Liver (tissue), 9 donors: ENCODE data around the gene AGPAT3. TPM values are rescaled to one million over a fixed set of nuclear protein-coding genes. Genes with fewer than 3 reads are reported as not detected.

Source experiments
- DNase-seq: peaks from one replicate; pipeline ENCODE4 v3.0.0-alpha.2; 2017; ENCODE audit warnings: low spot score
- H3K27ac ChIP-seq, 2 donors: one replicate each; pipeline ENCODE4 v1.7.0; 2013; ENCODE audit warnings: inconsistent platforms in 2 of 2, low read length in 2 of 2, control low read depth in 1 of 2, low read depth in 1 of 2, mild to moderate bottlenecking in 1 of 2
- H3K27me3 ChIP-seq, 4 donors: one replicate each; pipeline versions ENCODE4 v1.6.1 to v1.7.0; 2013; ENCODE audit warnings: low read length in 3 of 4, inconsistent platforms in 1 of 4, mild to moderate bottlenecking in 1 of 4, moderate library complexity in 1 of 4; ENCODE audit not compliant: control insufficient read depth in 4 of 4, insufficient read depth in 4 of 4
- H3K36me3 ChIP-seq, 4 donors: one replicate each; pipeline versions ENCODE4 v1.6.1 to v1.7.0; 2013; ENCODE audit warnings: low read length in 3 of 4, mild to moderate bottlenecking in 3 of 4, low read depth in 1 of 4, moderate library complexity in 1 of 4; ENCODE audit not compliant: control insufficient read depth in 4 of 4, insufficient read depth in 3 of 4
- H3K4me1 ChIP-seq, 4 donors: one replicate each; pipeline versions ENCODE4 v1.6.1 to v1.7.0; 2013; ENCODE audit warnings: low read length in 3 of 4, mild to moderate bottlenecking in 3 of 4, moderate library complexity in 1 of 4; ENCODE audit not compliant: control insufficient read depth in 4 of 4, insufficient read depth in 4 of 4
- H3K4me3 ChIP-seq, 3 donors: one replicate each; pipeline versions ENCODE4 v1.6.1 to v1.7.0; 2013; ENCODE audit warnings: low read length in 3 of 3, control low read depth in 1 of 3, low read depth in 1 of 3, mild to moderate bottlenecking in 1 of 3
- H3K9ac ChIP-seq, 2 donors: one replicate each; pipeline ENCODE4 v1.7.0; 2013; ENCODE audit warnings: low read length in 2 of 2, mild to moderate bottlenecking in 2 of 2, moderate library complexity in 2 of 2, control low read depth in 1 of 2, low read depth in 1 of 2
- H3K9me3 ChIP-seq, 4 donors: one replicate each; pipeline versions ENCODE4 v1.6.1 to v1.7.0; 2013; ENCODE audit warnings: low read length in 3 of 4; ENCODE audit not compliant: control insufficient read depth in 4 of 4
- ATF3 ChIP-seq: IDR thresholded peaks from 2 replicates; pipeline ENCODE4 v1.6.1; 2016; ENCODE audit warnings: antibody characterized with exemption
- CTCF ChIP-seq: fragments of 150-350 bp; IDR thresholded peaks from 2 replicates; pipeline ENCODE4 v1.5.1; 2017; ENCODE audit warnings: improper control_type of control experiment, low read depth, low read length; ENCODE audit not compliant: missing input control
- EGR1 ChIP-seq, 2 donors: IDR thresholded peaks; 2 replicates each; pipeline ENCODE4 v1.6.1; 2016 to 2018; ENCODE audit warnings: antibody characterized with exemption in 2 of 2, low read depth in 2 of 2
- FOXA1 ChIP-seq: IDR thresholded peaks from 2 replicates; pipeline ENCODE4 v1.6.1; 2016; ENCODE audit warnings: antibody characterized with exemption
- FOXA2 ChIP-seq: IDR thresholded peaks from 2 replicates; pipeline ENCODE4 v1.6.1; 2016; ENCODE audit warnings: antibody characterized with exemption
- GABPA ChIP-seq, 2 donors: IDR thresholded peaks in 1 of 2; conservative IDR thresholded peaks in 1 of 2; 2 replicates each; pipeline ENCODE4 v1.6.1; 2016; ENCODE audit warnings: antibody characterized with exemption in 2 of 2, mild to moderate bottlenecking in 1 of 2, moderate library complexity in 1 of 2
- HNF4A ChIP-seq, 2 donors: conservative IDR thresholded peaks; 2 replicates each; pipeline ENCODE4 v1.6.1; 2016; ENCODE audit warnings: antibody characterized with exemption in 2 of 2, mild to moderate bottlenecking in 2 of 2
- HNF4G ChIP-seq: IDR thresholded peaks from 2 replicates; pipeline ENCODE4 v1.6.1; 2016; ENCODE audit warnings: antibody characterized with exemption
- JUND ChIP-seq, 2 donors: IDR thresholded peaks; 2 replicates each; pipeline ENCODE4 v1.6.1; 2016; ENCODE audit warnings: antibody characterized with exemption in 2 of 2
- MAX ChIP-seq: IDR thresholded peaks from 2 replicates; pipeline ENCODE4 v1.6.1; 2016; ENCODE audit warnings: antibody characterized with exemption
- NR2F2 ChIP-seq: IDR thresholded peaks from 2 replicates; pipeline ENCODE4 v1.6.1; 2016; ENCODE audit warnings: antibody characterized with exemption
- RAD21 ChIP-seq, 2 donors: IDR thresholded peaks; 2 replicates each; pipeline ENCODE4 v1.6.1; 2016; ENCODE audit warnings: antibody characterized with exemption in 2 of 2, mild to moderate bottlenecking in 2 of 2
- REST ChIP-seq: IDR thresholded peaks from 2 replicates; pipeline ENCODE4 v1.6.1; 2016; ENCODE audit warnings: antibody characterized with exemption, mild to moderate bottlenecking
- RXRA ChIP-seq, 2 donors: IDR thresholded peaks; 2 replicates each; pipeline ENCODE4 v1.6.1; 2017 to 2018; ENCODE audit warnings: antibody characterized with exemption in 2 of 2, mild to moderate bottlenecking in 1 of 2
- SP1 ChIP-seq: IDR thresholded peaks from 2 replicates; pipeline ENCODE4 v1.6.1; 2018; ENCODE audit warnings: antibody characterized with exemption, mild to moderate bottlenecking
- TAF1 ChIP-seq: conservative IDR thresholded peaks from 2 replicates; pipeline ENCODE4 v1.6.1; 2016; ENCODE audit warnings: antibody characterized with exemption, mild to moderate bottlenecking
- YY1 ChIP-seq: IDR thresholded peaks from 2 replicates; pipeline ENCODE4 v1.6.1; 2016; ENCODE audit warnings: antibody characterized with exemption, mild to moderate bottlenecking
- ZBTB33 ChIP-seq: IDR thresholded peaks from 2 replicates; pipeline ENCODE4 v1.6.1; 2016; ENCODE audit warnings: antibody characterized with exemption
- WGBS: extraction: QIAGEN DNeasy Blood & Tissue Kit; methylation state at CpG from one replicate; pipeline ENCODE4 v1.1.7; 2013; 5-methylcytosine and 5-hydroxymethylcytosine counted together
- polyA plus RNA-seq, 2 donors: library from polyadenylated mRNA; stranded (reverse) in 1 of 2; unstranded in 1 of 2; fragments of 200-250 nt in 1 of 2; fragments of >200 nt in 1 of 2; fragmentation: Nextera tagmentation in 1 of 2; extraction: Ambion mirVana in 1 of 2; gene quantifications; one replicate each; pipeline versions ENCODE4 v1.2.1 to v1.2.3, GENCODE V29; 2013 to 2015
- total RNA-seq, 2 donors: library from RNA; depleted of rRNA; stranded (reverse); fragments of >200 nt; gene quantifications; one replicate each; pipeline ENCODE4 v1.2.3, GENCODE V29; 2014
- donor health status: healthy.
- donor health status: healthy.
- donor health status: healthy.
- donor health status: healthy.
- donor health status: healthy.

AGPAT3 gene
- total and polyA plus RNA-seq, 4 donors, result 32.3 to 148 (median 59.8) TPM

- H3K9me3 ChIP-seq, result no peaks in the 10 kb centered on the region
- peak overlapping the region; percentile 78 to 89 for H3K27ac ChIP-seq
- H3K36me3 ChIP-seq, result peaks cover 0 to 5% (median 0%) of the 10 kb centered on the region in 4 donors
- TF ChIP-seq JUND (IDR thresholded peaks at IDR 0.05) (peak; percentile 24 to 63), FOXA2 (peak; percentile 72), FOXA1 (peak; percentile 38), TAF1 (peak; percentile 82), NR2F2 (no peak), REST (peak; percentile 79), SP1 (peak; percentile 91), CTCF (no peak), MAX (peak; percentile 83), GABPA (IDR thresholded peaks at IDR 0.05 in 1 of 2, conservative IDR thresholded peaks at IDR 0.05 in 1 of 2) (peak in 1 of 2 donors; percentile 57), RAD21 (IDR thresholded peaks at IDR 0.05) (peak; percentile 28 to 50), RXRA (IDR thresholded peaks at IDR 0.05) (peak; percentile 88 to 94), ATF3 (no peak), HNF4A (conservative IDR thresholded peaks at IDR 0.05) (peak; percentile 94), ZBTB33 (peak; percentile 74), EGR1 (IDR thresholded peaks at IDR 0.05; ENCODE audit: low read depth in 2 of 2) (peak in 1 of 2 donors; percentile 72), HNF4G (peak; percentile 92), YY1 (peak; percentile 70)
- no peaks in the 10 kb centered on the region for H3K27me3 ChIP-seq
- H3K4me1 ChIP-seq, result peaks cover 7 to 44% (median 31%) of the 10 kb centered on the region in 4 donors
- DNase-seq, result peak; percentile 78
- 19% methylated on average over 24 of the region's 24 CpGs for WGBS
- peak overlapping the region; percentile 64 to 77 for H3K9ac ChIP-seq
- H3K4me3 ChIP-seq, result peak overlapping the region; percentile 60 to 97 (median 71)
These were observed 1.8 kb downstream of the AGPAT3 start for GRCh38 chr21:43866659-43867331.
